GM23338 (cell line): ENCODE data around the gene SULT1A2. TPM values are rescaled to one million over a fixed set of nuclear protein-coding genes. Genes with fewer than 3 reads are reported as not detected.

Experiments
- ATAC-seq: fragments of 200-7000 bp; cut with Tn5 transposase; 3 replicates; pipeline ENCODE4 v1.9.1; 2020
- DNase-seq: peaks from one replicate; pipeline ENCODE4 v3.0.0-alpha.2; 2015; ENCODE audit warnings: low spot score
- H2AFZ ChIP-seq: fragments of 200-600 bp; sonication (generic); 2 replicates; pipeline ENCODE4 v1.8.0; 2016; ENCODE audit warnings: antibody characterized with exemption, mild to moderate bottlenecking, moderate library complexity
- H3F3A ChIP-seq: fragments of 200-600 bp; sonication (generic); replicated peaks from 2 replicates; pipeline ENCODE4 v1.8.0; 2017; ENCODE audit warnings: antibody characterized with exemption, mixed run types, low read depth
- H3K27ac ChIP-seq: fragments of 200-600 bp; sonication (generic); 2 replicates; pipeline ENCODE4 v1.6.1; 2016; ENCODE audit warnings: low read depth
- H3K27me3 ChIP-seq: fragments of 200-600 bp; sonication (generic); 2 replicates; pipeline ENCODE4 v1.8.0; 2016; ENCODE audit warnings: mild to moderate bottlenecking, mixed run types, moderate library complexity; ENCODE audit not compliant: insufficient read depth
- H3K36me3 ChIP-seq: fragments of 200-600 bp; sonication (generic); 2 replicates; pipeline ENCODE4 v1.8.0; 2016; ENCODE audit warnings: mild to moderate bottlenecking; ENCODE audit not compliant: insufficient read depth
- H3K4me1 ChIP-seq: fragments of 200-600 bp; sonication (generic); 2 replicates; pipeline ENCODE4 v1.8.0; 2016; ENCODE audit warnings: mild to moderate bottlenecking, moderate library complexity; ENCODE audit not compliant: insufficient read depth
- H3K4me2 ChIP-seq: fragments of 200-600 bp; sonication (generic); 2 replicates; pipeline ENCODE4 v1.7.1; 2017; ENCODE audit warnings: mixed run types
- H3K4me3 ChIP-seq: fragments of 200-600 bp; sonication (generic); 2 replicates; pipeline ENCODE4 v1.6.1; 2016; ENCODE audit warnings: mixed run types
- H3K79me2 ChIP-seq: fragments of 200-600 bp; sonication (generic); replicated peaks from 2 replicates; pipeline ENCODE4 v1.8.0; 2017; ENCODE audit warnings: mild to moderate bottlenecking; ENCODE audit not compliant: insufficient read depth
- H3K9me2 ChIP-seq: fragments of 200-600 bp; sonication (generic); 2 replicates; pipeline ENCODE4 v1.8.0; 2017; ENCODE audit not compliant: insufficient read depth
- H4K20me1 ChIP-seq: fragments of 200-600 bp; sonication (generic); replicated peaks from 2 replicates; pipeline ENCODE4 v1.8.0; 2017; ENCODE audit warnings: mild to moderate bottlenecking; ENCODE audit not compliant: insufficient read depth
- H3K27ac Mint-ChIP-seq: 2 replicates; pipeline ENCODE4 v1.8.0; 2020; ENCODE audit warnings: inconsistent platforms, mild to moderate bottlenecking, moderate library complexity, mixed read lengths
- H3K27me3 Mint-ChIP-seq: 3 replicates; pipeline ENCODE4 v1.8.0; 2022; ENCODE audit warnings: low read depth, mild to moderate bottlenecking, moderate library complexity, mixed read lengths, inconsistent platforms; ENCODE audit not compliant: insufficient read depth, poor library complexity
- H3K36me3 Mint-ChIP-seq: 3 replicates; pipeline ENCODE4 v1.8.0; 2021; ENCODE audit warnings: low read depth, mild to moderate bottlenecking, inconsistent platforms, moderate library complexity, mixed read lengths
- H3K4me1 Mint-ChIP-seq: 3 replicates; pipeline ENCODE4 v1.8.0; 2020; ENCODE audit warnings: mild to moderate bottlenecking, inconsistent platforms, mixed read lengths
- H3K4me3 Mint-ChIP-seq: 3 replicates; pipeline ENCODE4 v1.8.0; 2021; ENCODE audit warnings: moderate library complexity, mild to moderate bottlenecking, inconsistent platforms, mixed read lengths
- H3K9me3 Mint-ChIP-seq: 3 replicates; pipeline ENCODE4 v1.8.0; 2020; ENCODE audit warnings: moderate library complexity, mild to moderate bottlenecking, inconsistent platforms, mixed read lengths
- CREB1 ChIP-seq: fragments of 250-450 bp; sonication (Bioruptor Pico); IDR thresholded peaks from 2 replicates; pipeline ENCODE4 v1.5.0; 2020; ENCODE audit warnings: low read depth, mild to moderate bottlenecking, moderate library complexity
- ETS1 ChIP-seq: IDR thresholded peaks from 2 replicates; pipeline ENCODE4 v1.6.1; 2016; ENCODE audit warnings: antibody characterized with exemption
- EZH2 ChIP-seq: fragments of 200-600 bp; sonication (generic); IDR thresholded peaks from one replicate; pipeline ENCODE4 v1.8.0; 2017; ENCODE audit warnings: antibody characterized with exemption, mild to moderate bottlenecking, low read depth; ENCODE audit not compliant: unreplicated experiment
- EZH2phosphoT487 ChIP-seq: fragments of 200-600 bp; sonication (generic); IDR thresholded peaks from one replicate; pipeline ENCODE4 v1.8.1; 2018; ENCODE audit warnings: antibody characterized with exemption; ENCODE audit not compliant: unreplicated experiment
- JUNB ChIP-seq: IDR thresholded peaks from one replicate; pipeline ENCODE4 v1.6.1; 2016; ENCODE audit warnings: antibody characterized with exemption; ENCODE audit not compliant: unreplicated experiment
- NANOG ChIP-seq: IDR thresholded peaks from 2 replicates; pipeline ENCODE4 v1.6.1; 2016; ENCODE audit warnings: antibody characterized with exemption, borderline replicate concordance
- POLR2AphosphoS5 ChIP-seq: IDR thresholded peaks from 2 replicates; pipeline ENCODE4 v1.6.1; 2016; ENCODE audit warnings: antibody characterized with exemption, low read depth
- STAT1 ChIP-seq: IDR thresholded peaks from one replicate; pipeline ENCODE4 v1.6.1; 2016; ENCODE audit warnings: antibody characterized with exemption; ENCODE audit not compliant: unreplicated experiment
- ZNF114 ChIP-seq: fragments of 250-450 bp; sonication (Bioruptor Pico); IDR thresholded peaks from 2 replicates; pipeline ENCODE4 v1.5.0; 2020; ENCODE audit warnings: mild to moderate bottlenecking, moderate library complexity
- ZNF331 ChIP-seq: fragments of 250-450 bp; sonication (Bioruptor Pico); IDR thresholded peaks from 2 replicates; pipeline ENCODE4 v1.5.0; 2020; ENCODE audit warnings: low read depth, mild to moderate bottlenecking, moderate library complexity
- polyA plus RNA-seq: library from polyadenylated mRNA; unstranded; fragments of >200 nt; fragmentation: Nextera tagmentation; extraction: Ambion mirVana; gene quantifications from 2 replicates; pipeline ENCODE4 v1.2.1, GENCODE V29; 2016
- total RNA-seq: library from RNA; depleted of rRNA; stranded (reverse); fragments of >200 nt; shearing (Covaris generic); gene quantifications from 2 replicates; pipeline ENCODE4 v1.2.3, GENCODE V29; 2014
- TF ChIP-seq, protein P1 (sequence below), 2 experiments: fragments of 200-600 bp in 1 of 2; sonication (generic) in 1 of 2; conservative IDR thresholded peaks; 2 replicates each; pipeline versions ENCODE4 v1.5.1 to v1.6.1; 2016 to 2017; ENCODE audit warnings: antibody characterized with exemption in 2 of 2, low read depth in 2 of 2, mild to moderate bottlenecking in 2 of 2, moderate library complexity in 1 of 2
- TF ChIP-seq, protein P2 (sequence below): fragments of 250-450 bp; sonication (Bioruptor Pico); IDR thresholded peaks from 2 replicates; pipeline ENCODE4 v1.5.0; 2020; ENCODE audit warnings: mild to moderate bottlenecking, moderate library complexity
- TF ChIP-seq, protein P3 (sequence below): IDR thresholded peaks from one replicate; pipeline ENCODE4 v1.6.1; 2018; ENCODE audit warnings: antibody characterized with exemption; ENCODE audit not compliant: unreplicated experiment

The SULT1A2 gene
- total and polyA plus RNA-seq, 2 experiments from 2014 or later, result 0.17 to 0.34 TPM

- H3K4me3 Mint-ChIP-seq, result no peak overlapping the region
- Histone ChIP-seq H3K4me1 (no peaks in the 10 kb centered on the region), H3K9me2 (no peaks in the 10 kb centered on the region), H3K4me3 (no peak overlapping the region), H3K79me2 (peaks cover 12% of the 10 kb centered on the region; the same call in 1 of the 2 replicates), H3F3A (no peaks in the 10 kb centered on the region), H3K27me3 (no peaks in the 10 kb centered on the region), H2AFZ (no peak overlapping the region), H3K36me3 (no peaks in the 10 kb centered on the region), H3K4me2 (no peak overlapping the region), H3K27ac (no peak overlapping the region), H4K20me1 (no peaks in the 10 kb centered on the region)
- peaks cover 20% of the 10 kb centered on the region for H3K36me3 Mint-ChIP-seq
- H3K27ac Mint-ChIP-seq, result no peak overlapping the region
- no peaks in the 10 kb centered on the region for H3K27me3 Mint-ChIP-seq
- ATAC-seq (no peak), DNase-seq (no peak)
- no peaks in the 10 kb centered on the region for H3K9me3 Mint-ChIP-seq
- peaks cover 5% of the 10 kb centered on the region; the same call in 2 of the 3 replicates for H3K4me1 Mint-ChIP-seq
- TF ChIP-seq CREB1 (CRISPR knock-in tag), result no peak
- TF ChIP-seq, protein P1, sequence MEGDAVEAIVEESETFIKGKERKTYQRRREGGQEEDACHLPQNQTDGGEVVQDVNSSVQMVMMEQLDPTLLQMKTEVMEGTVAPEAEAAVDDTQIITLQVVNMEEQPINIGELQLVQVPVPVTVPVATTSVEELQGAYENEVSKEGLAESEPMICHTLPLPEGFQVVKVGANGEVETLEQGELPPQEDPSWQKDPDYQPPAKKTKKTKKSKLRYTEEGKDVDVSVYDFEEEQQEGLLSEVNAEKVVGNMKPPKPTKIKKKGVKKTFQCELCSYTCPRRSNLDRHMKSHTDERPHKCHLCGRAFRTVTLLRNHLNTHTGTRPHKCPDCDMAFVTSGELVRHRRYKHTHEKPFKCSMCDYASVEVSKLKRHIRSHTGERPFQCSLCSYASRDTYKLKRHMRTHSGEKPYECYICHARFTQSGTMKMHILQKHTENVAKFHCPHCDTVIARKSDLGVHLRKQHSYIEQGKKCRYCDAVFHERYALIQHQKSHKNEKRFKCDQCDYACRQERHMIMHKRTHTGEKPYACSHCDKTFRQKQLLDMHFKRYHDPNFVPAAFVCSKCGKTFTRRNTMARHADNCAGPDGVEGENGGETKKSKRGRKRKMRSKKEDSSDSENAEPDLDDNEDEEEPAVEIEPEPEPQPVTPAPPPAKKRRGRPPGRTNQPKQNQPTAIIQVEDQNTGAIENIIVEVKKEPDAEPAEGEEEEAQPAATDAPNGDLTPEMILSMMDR (conservative IDR thresholded peaks at IDR 0.05; ENCODE audit: low read depth in 2 of 2), result no peak
- TF ChIP-seq, protein P2, sequence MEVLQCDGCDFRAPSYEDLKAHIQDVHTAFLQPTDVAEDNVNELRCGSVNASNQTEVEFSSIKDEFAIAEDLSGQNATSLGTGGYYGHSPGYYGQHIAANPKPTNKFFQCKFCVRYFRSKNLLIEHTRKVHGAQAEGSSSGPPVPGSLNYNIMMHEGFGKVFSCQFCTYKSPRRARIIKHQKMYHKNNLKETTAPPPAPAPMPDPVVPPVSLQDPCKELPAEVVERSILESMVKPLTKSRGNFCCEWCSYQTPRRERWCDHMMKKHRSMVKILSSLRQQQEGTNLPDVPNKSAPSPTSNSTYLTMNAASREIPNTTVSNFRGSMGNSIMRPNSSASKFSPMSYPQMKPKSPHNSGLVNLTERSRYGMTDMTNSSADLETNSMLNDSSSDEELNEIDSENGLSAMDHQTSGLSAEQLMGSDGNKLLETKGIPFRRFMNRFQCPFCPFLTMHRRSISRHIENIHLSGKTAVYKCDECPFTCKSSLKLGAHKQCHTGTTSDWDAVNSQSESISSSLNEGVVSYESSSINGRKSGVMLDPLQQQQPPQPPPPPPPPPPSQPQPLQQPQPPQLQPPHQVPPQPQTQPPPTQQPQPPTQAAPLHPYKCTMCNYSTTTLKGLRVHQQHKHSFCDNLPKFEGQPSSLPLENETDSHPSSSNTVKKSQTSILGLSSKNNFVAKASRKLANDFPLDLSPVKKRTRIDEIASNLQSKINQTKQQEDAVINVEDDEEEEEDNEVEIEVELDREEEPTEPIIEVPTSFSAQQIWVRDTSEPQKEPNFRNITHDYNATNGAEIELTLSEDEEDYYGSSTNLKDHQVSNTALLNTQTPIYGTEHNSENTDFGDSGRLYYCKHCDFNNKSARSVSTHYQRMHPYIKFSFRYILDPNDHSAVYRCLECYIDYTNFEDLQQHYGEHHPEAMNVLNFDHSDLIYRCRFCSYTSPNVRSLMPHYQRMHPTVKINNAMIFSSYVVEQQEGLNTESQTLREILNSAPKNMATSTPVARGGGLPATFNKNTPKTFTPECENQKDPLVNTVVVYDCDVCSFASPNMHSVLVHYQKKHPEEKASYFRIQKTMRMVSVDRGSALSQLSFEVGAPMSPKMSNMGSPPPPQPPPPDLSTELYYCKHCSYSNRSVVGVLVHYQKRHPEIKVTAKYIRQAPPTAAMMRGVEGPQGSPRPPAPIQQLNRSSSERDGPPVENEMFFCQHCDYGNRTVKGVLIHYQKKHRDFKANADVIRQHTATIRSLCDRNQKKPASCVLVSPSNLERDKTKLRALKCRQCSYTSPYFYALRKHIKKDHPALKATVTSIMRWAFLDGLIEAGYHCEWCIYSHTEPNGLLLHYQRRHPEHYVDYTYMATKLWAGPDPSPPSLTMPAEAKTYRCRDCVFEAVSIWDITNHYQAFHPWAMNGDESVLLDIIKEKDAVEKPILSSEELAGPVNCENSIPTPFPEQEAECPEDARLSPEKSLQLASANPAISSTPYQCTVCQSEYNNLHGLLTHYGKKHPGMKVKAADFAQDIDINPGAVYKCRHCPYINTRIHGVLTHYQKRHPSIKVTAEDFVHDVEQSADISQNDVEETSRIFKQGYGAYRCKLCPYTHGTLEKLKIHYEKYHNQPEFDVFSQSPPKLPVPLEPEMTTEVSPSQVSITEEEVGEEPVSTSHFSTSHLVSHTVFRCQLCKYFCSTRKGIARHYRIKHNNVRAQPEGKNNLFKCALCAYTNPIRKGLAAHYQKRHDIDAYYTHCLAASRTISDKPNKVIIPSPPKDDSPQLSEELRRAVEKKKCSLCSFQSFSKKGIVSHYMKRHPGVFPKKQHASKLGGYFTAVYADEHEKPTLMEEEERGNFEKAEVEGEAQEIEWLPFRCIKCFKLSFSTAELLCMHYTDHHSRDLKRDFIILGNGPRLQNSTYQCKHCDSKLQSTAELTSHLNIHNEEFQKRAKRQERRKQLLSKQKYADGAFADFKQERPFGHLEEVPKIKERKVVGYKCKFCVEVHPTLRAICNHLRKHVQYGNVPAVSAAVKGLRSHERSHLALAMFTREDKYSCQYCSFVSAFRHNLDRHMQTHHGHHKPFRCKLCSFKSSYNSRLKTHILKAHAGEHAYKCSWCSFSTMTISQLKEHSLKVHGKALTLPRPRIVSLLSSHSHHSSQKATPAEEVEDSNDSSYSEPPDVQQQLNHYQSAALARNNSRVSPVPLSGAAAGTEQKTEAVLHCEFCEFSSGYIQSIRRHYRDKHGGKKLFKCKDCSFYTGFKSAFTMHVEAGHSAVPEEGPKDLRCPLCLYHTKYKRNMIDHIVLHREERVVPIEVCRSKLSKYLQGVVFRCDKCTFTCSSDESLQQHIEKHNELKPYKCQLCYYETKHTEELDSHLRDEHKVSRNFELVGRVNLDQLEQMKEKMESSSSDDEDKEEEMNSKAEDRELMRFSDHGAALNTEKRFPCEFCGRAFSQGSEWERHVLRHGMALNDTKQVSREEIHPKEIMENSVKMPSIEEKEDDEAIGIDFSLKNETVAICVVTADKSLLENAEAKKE (CRISPR knock-in tag), result no peak
- TF ChIP-seq ETS1, result no peak
- no peak for TF ChIP-seq ZNF114 (CRISPR knock-in tag)
- TF ChIP-seq, protein P3, sequence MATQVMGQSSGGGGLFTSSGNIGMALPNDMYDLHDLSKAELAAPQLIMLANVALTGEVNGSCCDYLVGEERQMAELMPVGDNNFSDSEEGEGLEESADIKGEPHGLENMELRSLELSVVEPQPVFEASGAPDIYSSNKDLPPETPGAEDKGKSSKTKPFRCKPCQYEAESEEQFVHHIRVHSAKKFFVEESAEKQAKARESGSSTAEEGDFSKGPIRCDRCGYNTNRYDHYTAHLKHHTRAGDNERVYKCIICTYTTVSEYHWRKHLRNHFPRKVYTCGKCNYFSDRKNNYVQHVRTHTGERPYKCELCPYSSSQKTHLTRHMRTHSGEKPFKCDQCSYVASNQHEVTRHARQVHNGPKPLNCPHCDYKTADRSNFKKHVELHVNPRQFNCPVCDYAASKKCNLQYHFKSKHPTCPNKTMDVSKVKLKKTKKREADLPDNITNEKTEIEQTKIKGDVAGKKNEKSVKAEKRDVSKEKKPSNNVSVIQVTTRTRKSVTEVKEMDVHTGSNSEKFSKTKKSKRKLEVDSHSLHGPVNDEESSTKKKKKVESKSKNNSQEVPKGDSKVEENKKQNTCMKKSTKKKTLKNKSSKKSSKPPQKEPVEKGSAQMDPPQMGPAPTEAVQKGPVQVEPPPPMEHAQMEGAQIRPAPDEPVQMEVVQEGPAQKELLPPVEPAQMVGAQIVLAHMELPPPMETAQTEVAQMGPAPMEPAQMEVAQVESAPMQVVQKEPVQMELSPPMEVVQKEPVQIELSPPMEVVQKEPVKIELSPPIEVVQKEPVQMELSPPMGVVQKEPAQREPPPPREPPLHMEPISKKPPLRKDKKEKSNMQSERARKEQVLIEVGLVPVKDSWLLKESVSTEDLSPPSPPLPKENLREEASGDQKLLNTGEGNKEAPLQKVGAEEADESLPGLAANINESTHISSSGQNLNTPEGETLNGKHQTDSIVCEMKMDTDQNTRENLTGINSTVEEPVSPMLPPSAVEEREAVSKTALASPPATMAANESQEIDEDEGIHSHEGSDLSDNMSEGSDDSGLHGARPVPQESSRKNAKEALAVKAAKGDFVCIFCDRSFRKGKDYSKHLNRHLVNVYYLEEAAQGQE, result no peak
- TF ChIP-seq JUNB, result no peak
- no peak for TF ChIP-seq EZH2
- TF ChIP-seq ZNF331, result no peak
- TF ChIP-seq STAT1, result no peak
- no peak for TF ChIP-seq EZH2phosphoT487
- no peak for TF ChIP-seq NANOG
- TF ChIP-seq POLR2AphosphoS5, result no peak
These were observed 41.3 kb downstream of the SULT1A2 start for GRCh38 chr16:28555561-28555960.
